HG02870 (cell line): Measurements from ENCODE around the gene WIPF3.

ENCODE experiments used
- ATAC-seq: cut with Tn5 transposase; IDR thresholded peaks from one replicate; pipeline ENCODE4 v1.9.1; 2021; ENCODE audit warnings: mild to moderate bottlenecking, moderate library complexity; ENCODE audit not compliant: unreplicated experiment

WIPF3 gene

GRCh38 chr7:29844559-29844958, 38.3 kb downstream of the WIPF3 start:
- no peak for ATAC-seq

GRCh38 chr7:29847496-29847895, 41.2 kb downstream of the WIPF3 start:
- ATAC-seq: no peak

- ATAC-seq: no peak
Observed at GRCh38 chr7:29847916-29848315, 41.6 kb downstream of the WIPF3 start.

GRCh38 chr7:29848941-29849340, 42.6 kb downstream of the WIPF3 start:
- no peak for ATAC-seq

GRCh38 chr7:29851487-29851886, 45.2 kb downstream of the WIPF3 start:
- no peak for ATAC-seq

GRCh38 chr7:29852457-29852856, 46.1 kb downstream of the WIPF3 start:
- no peak for ATAC-seq

GRCh38 chr7:29853072-29853471, 46.8 kb downstream of the WIPF3 start:
- no peak for ATAC-seq

- no peak for ATAC-seq
Observed at GRCh38 chr7:29853789-29854188, 47.5 kb downstream of the WIPF3 start.

- no peak for ATAC-seq
Observed at GRCh38 chr7:29854257-29854938, 48.1 kb downstream of the WIPF3 start.

- ATAC-seq: no peak
Observed at GRCh38 chr7:29857654-29858053, 51.3 kb downstream of the WIPF3 start.

- ATAC-seq: no peak
Observed at GRCh38 chr7:29858191-29858951, 52.1 kb downstream of the WIPF3 start.

GRCh38 chr7:29859104-29859503, 52.8 kb downstream of the WIPF3 start:
- ATAC-seq: no peak

GRCh38 chr7:29859524-29860185, 53.3 kb downstream of the WIPF3 start:
- no peak for ATAC-seq

GRCh38 chr7:29860186-29860585, 53.9 kb downstream of the WIPF3 start:
- ATAC-seq: no peak

GRCh38 chr7:29861884-29862283, 55.6 kb downstream of the WIPF3 start:
- ATAC-seq: no peak

GRCh38 chr7:29864656-29865055, 58.3 kb downstream of the WIPF3 start:
- no peak for ATAC-seq

GRCh38 chr7:29865526-29865925, 59.2 kb downstream of the WIPF3 start:
- ATAC-seq: no peak

GRCh38 chr7:29866490-29866930, 60.2 kb downstream of the WIPF3 start:
- no peak for ATAC-seq

GRCh38 chr7:29871787-29872398, 65.6 kb downstream of the WIPF3 start:
- no peak for ATAC-seq

- no peak for ATAC-seq
Observed at GRCh38 chr7:29873644-29874294, 67.5 kb downstream of the WIPF3 start.

- ATAC-seq: no peak
Observed at GRCh38 chr7:29875741-29876140, 69.4 kb downstream of the WIPF3 start.
